Panc1 (cell line): ENCODE data around the gene LACC1. TPM values are rescaled to one million over a fixed set of nuclear protein-coding genes. Genes with fewer than 3 reads are reported as not detected.

Experiments
- ATAC-seq: fragments of 200-7000 bp; cut with Tn5 transposase; 2 replicates; pipeline ENCODE4 v1.9.1; 2020; ENCODE audit warnings: mild to moderate bottlenecking, moderate library complexity
- Bru-seq: library from RNA; stranded (reverse); fragments of 400-500 nt; gene quantifications from one replicate; lab custom pipeline; 2021; lab: Mats Ljungman, UMichigan
- BruChase-seq, 2 experiments: library from RNA; stranded (reverse); fragments of 400-500 nt; gene quantifications; one replicate each; lab custom pipeline; 2021; lab: Mats Ljungman, UMichigan
- BruUV-seq: library from RNA; stranded (reverse); fragments of 400-500 nt; replicated peaks from 2 replicates; lab custom pipeline; 2021; lab: Mats Ljungman, UMichigan
- CTCF ChIA-PET: fragments of 300-600 bp; sonication (Branson Sonifier 250); formaldehyde crosslinking; loops from one replicate; lab custom pipeline; 2022; ENCODE audit warnings: antibody characterized with exemption; lab: Charles Lee
- POLR2A ChIA-PET: fragments of 300-600 bp; sonication (Branson Sonifier 250); formaldehyde crosslinking; loops from one replicate; lab custom pipeline; 2022; ENCODE audit warnings: antibody characterized with exemption; lab: Charles Lee
- DNase-seq: peaks from one replicate; pipeline ENCODE4 v3.0.0-alpha.2; 2010; ENCODE audit warnings: low read depth, low spot score
- H3K27ac ChIP-seq: 2 replicates; pipeline ENCODE4 v1.5.1; 2011; ENCODE audit warnings: mild to moderate bottlenecking, low read length, inconsistent platforms
- H3K27me3 ChIP-seq: fragments of 200-500 bp; sonication (Bioruptor generic); 2 replicates; pipeline ENCODE4 v1.6.0; 2014; ENCODE audit warnings: low read length, inconsistent platforms; ENCODE audit not compliant: control insufficient read depth, insufficient read depth
- H3K36me3 ChIP-seq: fragments of 200-500 bp; sonication (Bioruptor generic); 2 replicates; pipeline ENCODE4 v1.5.1; 2014; ENCODE audit warnings: inconsistent platforms, mild to moderate bottlenecking, low read length, moderate library complexity; ENCODE audit not compliant: control insufficient read depth, insufficient read depth
- H3K4me1 ChIP-seq: 2 replicates; pipeline ENCODE4 v1.5.1; 2011; ENCODE audit warnings: inconsistent platforms, mild to moderate bottlenecking, low read length, moderate library complexity; ENCODE audit not compliant: control insufficient read depth, insufficient read depth
- H3K4me3 ChIP-seq, 2 experiments: 2 replicates each; pipeline ENCODE4 v1.5.1; 2011 to 2012; ENCODE audit warnings: low read depth in 2 of 2, low read length in 2 of 2, mild to moderate bottlenecking in 2 of 2, inconsistent platforms in 1 of 2, moderate library complexity in 1 of 2
- H3K9me3 ChIP-seq: fragments of 200-500 bp; sonication (Bioruptor generic); 2 replicates; pipeline ENCODE4 v1.5.1; 2014; ENCODE audit warnings: low read depth, mild to moderate bottlenecking, inconsistent platforms, low read length, moderate library complexity; ENCODE audit not compliant: control insufficient read depth, insufficient read depth
- CTCF ChIP-seq: fragments of 450-650 bp; IDR thresholded peaks from 2 replicates; pipeline ENCODE4 v1.5.1; 2017; ENCODE audit warnings: mild to moderate bottlenecking
- POLR2AphosphoS5 ChIP-seq: IDR thresholded peaks from 2 replicates; pipeline ENCODE4 v1.6.1; 2012; ENCODE audit warnings: mild to moderate bottlenecking, low read depth, low read length, moderate library complexity
- REST ChIP-seq, 2 experiments: IDR thresholded peaks; 2 replicates each; pipeline ENCODE4 v1.6.1; 2011 to 2012; ENCODE audit warnings: low read depth in 2 of 2, control low read depth in 1 of 2, low read length in 1 of 2, mild to moderate bottlenecking in 1 of 2, moderate library complexity in 1 of 2; ENCODE audit not compliant: insufficient read depth in 1 of 2
- SIN3A ChIP-seq: IDR thresholded peaks from 2 replicates; pipeline ENCODE4 v1.6.1; 2012; ENCODE audit warnings: low read depth, mild to moderate bottlenecking, low read length, moderate library complexity, borderline replicate concordance; ENCODE audit not compliant: insufficient read depth
- TCF7L2 ChIP-seq: IDR thresholded peaks from 2 replicates; pipeline ENCODE4 v1.6.1; 2011; ENCODE audit warnings: mild to moderate bottlenecking, low read depth, low read length, inconsistent platforms
- in situ Hi-C: cut with HindIII; loops from 2 replicates; pipeline ENCODE4 v1.10.0; 2016; ENCODE audit warnings: low sequenced_read_pairs, low pct_unique_long_range_greater_than_20kb
- intact Hi-C: fragments of 100-400 bp; cut with micrococcal nuclease; formaldehyde crosslinking; loops from one replicate; pipeline ENCODE4 v1.10.0; 2022; ENCODE audit not compliant: unreplicated experiment
- long read RNA-seq: library from polyadenylated mRNA; unstranded; transcript quantifications from one replicate; pipeline ENCODE4 v2.0.0, GENCODE V29; 2021; ENCODE audit not compliant: unreplicated experiment
- polyA plus RNA-seq: library from polyadenylated mRNA; unstranded; fragments of >200 nt; gene quantifications from one replicate; pipeline ENCODE4 v1.2.1, GENCODE V29; 2012; ENCODE audit warnings: missing spikeins; ENCODE audit not compliant: insufficient read length
- total RNA-seq: library from RNA; stranded (reverse); gene quantifications from one replicate; pipeline ENCODE4 v1.2.1, GENCODE V29; 2021; ENCODE audit not compliant: unreplicated experiment

Gene LACC1
- 2.1 TPM for total RNA-seq
- polyA plus RNA-seq: 0.88 TPM
- Bru-seq, nascent RNA: percentile 53 among the genes with signal in this experiment
- percentile 71 among the genes with signal in this experiment for BruChase-seq, experiment 1, labeled RNA remaining after a 2-hour chase
- BruChase-seq, experiment 2, labeled RNA remaining after a 6-hour chase: percentile 76 among the genes with signal in this experiment
- long read RNA-seq, full-length matches to known transcripts: 2 of 7 reads
- long read RNA-seq, partial matches to known transcripts: 0 of 7 reads
- long read RNA-seq, other reads (novel, unspliced or antisense): 5 of 7 reads

GRCh38 chr13:43879755-43880181, at the start of gene LACC1:
LACC1 (plus strand) TSS chr13:43879904; CDS start chr13:43880986, 1,082 bp downstream.
- no TSS peak for BruUV-seq
- Histone ChIP-seq H3K9me3 (no peaks in the 10 kb centered on the region), H3K4me3 (peak within 1 kb of the TSS; percentile 69 to 76), H3K36me3 (no peaks in the 10 kb centered on the region), H3K27me3 (no peaks in the 10 kb centered on the region), H3K4me1 (no peaks in the 10 kb centered on the region; the same call in 1 of the 2 replicates), H3K27ac (peak within 1 kb of the TSS; percentile 89)
- DNase-seq (no peak), ATAC-seq (peak; percentile 90)
- in situ Hi-C loops (no loop called here), intact Hi-C loops (no loop called here)
- TF ChIP-seq REST (IDR thresholded peaks at IDR 0.05; ENCODE audit: insufficient read depth in 1 of 2, low read depth in 2 of 2, low read length in 1 of 2) (no peak), SIN3A (no peak), TCF7L2 (no peak), POLR2AphosphoS5 (no peak), CTCF (no peak)
- CTCF ChIA-PET: no interaction called here
- POLR2A ChIA-PET: interaction anchor here (0.6 to 1.2 kb wide), 2 partner anchors 49 to 1039 kb away, joined by 6 to 7 read pairs; no protein-coding TSS in a partner anchor

GRCh38 chr13:43830497-43830881, 49.2 kb upstream of the LACC1 start:
- no peaks in the 10 kb centered on the region for H3K27me3 ChIP-seq
- no peaks in the 10 kb centered on the region for H3K36me3 ChIP-seq
- no peaks in the 10 kb centered on the region for H3K9me3 ChIP-seq
- H3K4me3 ChIP-seq: no peak overlapping the region
- TF ChIP-seq REST (IDR thresholded peaks at IDR 0.05; ENCODE audit: insufficient read depth in 1 of 2, low read depth in 2 of 2, low read length in 1 of 2) (no peak), CTCF (no peak), POLR2AphosphoS5 (no peak), SIN3A (no peak), TCF7L2 (no peak)
- POLR2A ChIA-PET: no interaction called here
- CTCF ChIA-PET: no interaction called here
- no TSS peak for BruUV-seq
- no peak for ATAC-seq
- intact Hi-C loops: no loop called here
- H3K27ac ChIP-seq: no peak overlapping the region
- in situ Hi-C loops: no loop called here
- no peak for DNase-seq
- no peaks in the 10 kb centered on the region for H3K4me1 ChIP-seq
